ENCODE data around the gene COMMD2.

COMMD2 gene

DNA sequence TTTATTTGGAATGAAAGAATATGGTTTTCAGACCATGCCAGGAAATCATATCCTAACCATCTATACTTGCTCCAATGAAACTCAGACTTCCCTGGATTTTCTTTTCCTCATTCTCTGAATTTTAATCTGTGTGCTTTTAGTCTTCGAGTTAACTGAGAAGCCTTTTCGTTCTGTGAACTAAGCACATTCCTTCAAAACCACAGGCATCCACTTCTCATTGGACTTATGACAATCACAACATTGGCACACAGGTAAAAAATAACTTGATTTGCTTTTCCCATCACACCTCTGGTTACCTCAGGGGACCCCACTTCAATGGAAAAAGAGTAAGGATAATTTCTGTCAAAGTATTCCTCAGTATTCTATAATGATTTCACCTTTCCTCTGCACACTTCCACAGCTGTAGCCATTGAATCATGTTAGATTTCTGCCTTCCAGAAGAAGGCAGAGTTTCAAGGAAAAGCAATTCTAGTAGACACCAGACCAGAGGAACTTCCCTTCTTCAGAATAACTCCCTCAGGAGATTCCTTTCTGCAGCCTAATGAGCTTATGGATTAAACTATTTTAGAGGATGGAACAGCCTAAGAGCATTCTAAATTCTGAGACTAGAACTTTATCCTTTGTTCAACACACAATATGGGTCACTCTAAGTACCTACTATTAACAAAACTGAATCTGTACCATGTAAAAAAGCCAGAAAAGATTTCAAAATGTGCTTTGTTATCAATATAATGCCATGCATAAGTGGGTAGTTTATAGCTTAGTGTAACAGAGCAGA lies 15.9 kb downstream of the COMMD2 start:
- H3K9me3 ChIP-seq (ENCODE audit: control insufficient read depth, insufficient read depth, low read length): no peaks in the 10 kb centered on the region
- no peak overlapping the region for H3K27ac ChIP-seq (ENCODE audit: low read depth, low read length)
- no peaks in the 10 kb centered on the region for H3K79me2 ChIP-seq (ENCODE audit: control insufficient read depth, low read length)
- H3F3A ChIP-seq (ENCODE audit: control insufficient read depth, insufficient read depth): no peaks in the 10 kb centered on the region
- H3K4me3 ChIP-seq (ENCODE audit: low read length): no peak overlapping the region
- TF ChIP-seq EZH2phosphoT487 (IDR thresholded peaks at IDR 0.05; ENCODE audit: borderline replicate concordance, low read length): no peak
- TF ChIP-seq, protein P1, sequence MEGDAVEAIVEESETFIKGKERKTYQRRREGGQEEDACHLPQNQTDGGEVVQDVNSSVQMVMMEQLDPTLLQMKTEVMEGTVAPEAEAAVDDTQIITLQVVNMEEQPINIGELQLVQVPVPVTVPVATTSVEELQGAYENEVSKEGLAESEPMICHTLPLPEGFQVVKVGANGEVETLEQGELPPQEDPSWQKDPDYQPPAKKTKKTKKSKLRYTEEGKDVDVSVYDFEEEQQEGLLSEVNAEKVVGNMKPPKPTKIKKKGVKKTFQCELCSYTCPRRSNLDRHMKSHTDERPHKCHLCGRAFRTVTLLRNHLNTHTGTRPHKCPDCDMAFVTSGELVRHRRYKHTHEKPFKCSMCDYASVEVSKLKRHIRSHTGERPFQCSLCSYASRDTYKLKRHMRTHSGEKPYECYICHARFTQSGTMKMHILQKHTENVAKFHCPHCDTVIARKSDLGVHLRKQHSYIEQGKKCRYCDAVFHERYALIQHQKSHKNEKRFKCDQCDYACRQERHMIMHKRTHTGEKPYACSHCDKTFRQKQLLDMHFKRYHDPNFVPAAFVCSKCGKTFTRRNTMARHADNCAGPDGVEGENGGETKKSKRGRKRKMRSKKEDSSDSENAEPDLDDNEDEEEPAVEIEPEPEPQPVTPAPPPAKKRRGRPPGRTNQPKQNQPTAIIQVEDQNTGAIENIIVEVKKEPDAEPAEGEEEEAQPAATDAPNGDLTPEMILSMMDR (IDR thresholded peaks at IDR 0.05; ENCODE audit: low read depth, low read length, poor library complexity, severe bottlenecking): no peak
- no peaks in the 10 kb centered on the region for H4K20me1 ChIP-seq (ENCODE audit: control insufficient read depth, insufficient read depth, low read depth, low read length)
- no peaks in the 10 kb centered on the region for H3K4me1 ChIP-seq (ENCODE audit: control insufficient read depth, low read length)
- H3K4me2 ChIP-seq (ENCODE audit: low read length): no peak overlapping the region
- peaks cover 16% of the 10 kb centered on the region for H3K36me3 ChIP-seq (ENCODE audit: control insufficient read depth, low read length)
- no peaks in the 10 kb centered on the region for H3K9me2 ChIP-seq (replicated peaks; ENCODE audit: control insufficient read depth, low read length)
- no peaks in the 10 kb centered on the region; the same call in 1 of the 2 replicates for H3K27me3 ChIP-seq (ENCODE audit: control insufficient read depth, low read length)

DNA sequence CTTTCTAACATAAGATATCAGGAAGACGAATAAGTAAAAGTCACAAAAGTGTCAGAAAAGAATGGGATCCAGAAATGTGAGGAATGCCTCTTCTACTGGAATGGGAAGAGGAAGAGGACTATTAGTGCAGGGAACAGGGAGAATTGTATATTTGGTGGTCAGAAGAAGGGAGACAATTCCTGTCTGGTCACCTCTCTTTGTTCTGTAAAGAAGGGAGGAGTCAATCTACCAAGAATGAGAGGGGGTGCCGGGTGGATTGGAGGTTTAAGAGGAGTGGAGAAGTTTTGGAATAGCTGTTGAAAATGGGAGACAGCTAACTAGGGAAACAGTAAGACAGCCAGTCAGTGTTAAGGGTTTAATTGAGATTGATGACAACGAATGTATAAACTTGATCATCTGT lies 20.1 kb downstream of the COMMD2 start:
- no peaks in the 10 kb centered on the region for H3K36me3 ChIP-seq (ENCODE audit: control insufficient read depth, low read length)
- no peaks in the 10 kb centered on the region for H3F3A ChIP-seq (ENCODE audit: control insufficient read depth, insufficient read depth)
- no peaks in the 10 kb centered on the region; the same call in 1 of the 2 replicates for H3K27me3 ChIP-seq (ENCODE audit: control insufficient read depth, low read length)
- H3K9me2 ChIP-seq (replicated peaks; ENCODE audit: control insufficient read depth, low read length): no peaks in the 10 kb centered on the region
- H3K9me3 ChIP-seq (ENCODE audit: control insufficient read depth, insufficient read depth, low read length): no peaks in the 10 kb centered on the region
- H4K20me1 ChIP-seq (ENCODE audit: control insufficient read depth, insufficient read depth, low read depth, low read length): no peaks in the 10 kb centered on the region
- H3K4me2 ChIP-seq (ENCODE audit: low read length): no peak overlapping the region
- H3K79me2 ChIP-seq (ENCODE audit: control insufficient read depth, low read length): no peaks in the 10 kb centered on the region
- no peak overlapping the region for H3K4me3 ChIP-seq (ENCODE audit: low read length)
- TF ChIP-seq EZH2phosphoT487 (IDR thresholded peaks at IDR 0.05; ENCODE audit: borderline replicate concordance, low read length): no peak
- TF ChIP-seq, protein P1 (IDR thresholded peaks at IDR 0.05; ENCODE audit: low read depth, low read length, poor library complexity, severe bottlenecking): no peak
- H3K4me1 ChIP-seq (ENCODE audit: control insufficient read depth, low read length): no peaks in the 10 kb centered on the region
- H3K27ac ChIP-seq (ENCODE audit: low read depth, low read length): no peak overlapping the region

DNA sequence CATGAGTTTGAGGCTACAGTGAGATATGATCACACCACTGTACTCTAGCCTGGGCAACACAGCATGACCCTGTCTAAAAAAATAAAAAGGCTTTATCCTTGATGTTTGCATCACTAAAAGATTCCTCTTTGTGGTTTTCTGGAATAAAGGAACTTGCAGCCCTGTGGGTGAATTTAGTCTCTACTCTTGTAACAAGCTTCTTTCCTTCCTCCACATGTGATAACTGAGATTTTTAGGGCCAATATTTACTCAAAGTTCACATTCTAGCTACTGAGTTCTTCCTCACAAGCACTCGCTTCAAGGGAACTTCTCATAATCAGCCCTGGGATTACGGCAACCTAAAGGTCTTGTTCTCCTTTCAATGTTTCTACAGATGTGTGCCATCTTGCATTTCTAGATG lies 24.6 kb downstream of the COMMD2 start:
- TF ChIP-seq, protein P1 (IDR thresholded peaks at IDR 0.05; ENCODE audit: low read depth, low read length, poor library complexity, severe bottlenecking): no peak
- TF ChIP-seq EZH2phosphoT487 (IDR thresholded peaks at IDR 0.05; ENCODE audit: borderline replicate concordance, low read length): no peak
- Histone ChIP-seq H4K20me1 (ENCODE audit: control insufficient read depth, insufficient read depth, low read depth, low read length) (no peaks in the 10 kb centered on the region), H3K27ac (ENCODE audit: low read depth, low read length) (no peak overlapping the region), H3K4me1 (ENCODE audit: control insufficient read depth, low read length) (no peaks in the 10 kb centered on the region), H3F3A (ENCODE audit: control insufficient read depth, insufficient read depth) (no peaks in the 10 kb centered on the region), H3K79me2 (ENCODE audit: control insufficient read depth, low read length) (no peaks in the 10 kb centered on the region), H3K27me3 (ENCODE audit: control insufficient read depth, low read length) (no peaks in the 10 kb centered on the region; the same call in 1 of the 2 replicates), H3K9me3 (ENCODE audit: control insufficient read depth, insufficient read depth, low read length) (no peaks in the 10 kb centered on the region), H3K36me3 (ENCODE audit: control insufficient read depth, low read length) (no peaks in the 10 kb centered on the region), H3K9me2 (replicated peaks; ENCODE audit: control insufficient read depth, low read length) (no peaks in the 10 kb centered on the region), H3K4me3 (ENCODE audit: low read length) (no peak overlapping the region), H3K4me2 (ENCODE audit: low read length) (no peak overlapping the region)

Measured in DOHH2 (cell line).